ENCODE measurements around the gene APCDD1.

The APCDD1 gene

GRCh38 chr18:10453806-10454680, at the start of gene APCDD1:
Gene APCDD1, plus strand, starts transcription at chr18:10454635. Its CDS starts 347 bp downstream, at chr18:10454982.
- DNase-seq (ENCODE audit: low spot score): no peak
- TF ChIP-seq, protein P1, sequence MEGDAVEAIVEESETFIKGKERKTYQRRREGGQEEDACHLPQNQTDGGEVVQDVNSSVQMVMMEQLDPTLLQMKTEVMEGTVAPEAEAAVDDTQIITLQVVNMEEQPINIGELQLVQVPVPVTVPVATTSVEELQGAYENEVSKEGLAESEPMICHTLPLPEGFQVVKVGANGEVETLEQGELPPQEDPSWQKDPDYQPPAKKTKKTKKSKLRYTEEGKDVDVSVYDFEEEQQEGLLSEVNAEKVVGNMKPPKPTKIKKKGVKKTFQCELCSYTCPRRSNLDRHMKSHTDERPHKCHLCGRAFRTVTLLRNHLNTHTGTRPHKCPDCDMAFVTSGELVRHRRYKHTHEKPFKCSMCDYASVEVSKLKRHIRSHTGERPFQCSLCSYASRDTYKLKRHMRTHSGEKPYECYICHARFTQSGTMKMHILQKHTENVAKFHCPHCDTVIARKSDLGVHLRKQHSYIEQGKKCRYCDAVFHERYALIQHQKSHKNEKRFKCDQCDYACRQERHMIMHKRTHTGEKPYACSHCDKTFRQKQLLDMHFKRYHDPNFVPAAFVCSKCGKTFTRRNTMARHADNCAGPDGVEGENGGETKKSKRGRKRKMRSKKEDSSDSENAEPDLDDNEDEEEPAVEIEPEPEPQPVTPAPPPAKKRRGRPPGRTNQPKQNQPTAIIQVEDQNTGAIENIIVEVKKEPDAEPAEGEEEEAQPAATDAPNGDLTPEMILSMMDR (IDR thresholded peaks at IDR 0.05; ENCODE audit: extremely low read depth, missing control alignments): no peak

- no peak for DNase-seq (ENCODE audit: low spot score)
- TF ChIP-seq, protein P1 (IDR thresholded peaks at IDR 0.05; ENCODE audit: extremely low read depth, missing control alignments): no peak
Measured at GRCh38 chr18:10405014-10405493, 49.4 kb upstream of the APCDD1 start.

DNA sequence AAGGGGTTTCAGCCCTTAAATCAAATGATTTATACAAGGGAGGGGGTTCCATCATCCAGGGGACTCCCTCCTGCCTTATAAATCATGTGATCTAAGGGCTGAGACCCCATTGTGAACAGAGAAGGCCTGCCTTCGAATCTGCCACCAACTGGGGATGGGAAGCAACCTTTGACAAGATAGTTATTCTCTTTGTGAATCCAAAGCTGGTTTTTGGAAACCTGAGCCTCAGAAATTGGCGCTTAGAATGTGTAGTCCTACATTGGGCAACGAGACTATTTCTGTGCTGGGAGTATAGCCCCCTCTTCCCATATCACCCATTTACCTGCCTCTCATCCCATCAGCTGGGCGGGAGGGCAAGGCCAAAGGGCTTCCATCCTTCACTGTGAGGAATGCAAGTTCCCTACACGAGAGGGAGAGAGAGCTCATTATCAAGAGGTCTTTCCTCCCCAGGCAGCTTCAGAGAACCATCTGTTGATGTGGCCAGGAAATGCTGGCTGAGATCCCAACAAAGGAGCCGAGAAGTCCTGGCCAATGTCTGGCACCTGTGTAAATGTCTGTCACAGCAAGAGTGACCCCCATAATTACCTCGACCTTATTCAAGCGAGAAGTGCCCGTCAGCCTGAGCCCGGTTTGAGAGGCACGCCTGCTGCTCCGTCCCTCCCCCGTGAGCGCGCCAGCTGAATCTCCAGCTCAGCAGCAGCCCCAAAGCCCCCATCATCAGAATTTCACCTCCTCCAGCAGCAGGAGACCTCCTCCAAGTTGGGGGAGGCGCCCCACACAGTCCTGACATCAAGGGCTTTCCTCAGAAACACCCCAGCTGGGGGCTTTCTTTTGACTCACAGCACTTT, 48.4 kb upstream of the APCDD1 start:
- no peak for DNase-seq (ENCODE audit: low spot score)
- TF ChIP-seq, protein P1 (IDR thresholded peaks at IDR 0.05; ENCODE audit: extremely low read depth, missing control alignments): no peak

GRCh38 chr18:10408131-10408530, 46.3 kb upstream of the APCDD1 start:
- DNase-seq (ENCODE audit: low spot score): no peak
- TF ChIP-seq, protein P1 (IDR thresholded peaks at IDR 0.05; ENCODE audit: extremely low read depth, missing control alignments): no peak

DNA sequence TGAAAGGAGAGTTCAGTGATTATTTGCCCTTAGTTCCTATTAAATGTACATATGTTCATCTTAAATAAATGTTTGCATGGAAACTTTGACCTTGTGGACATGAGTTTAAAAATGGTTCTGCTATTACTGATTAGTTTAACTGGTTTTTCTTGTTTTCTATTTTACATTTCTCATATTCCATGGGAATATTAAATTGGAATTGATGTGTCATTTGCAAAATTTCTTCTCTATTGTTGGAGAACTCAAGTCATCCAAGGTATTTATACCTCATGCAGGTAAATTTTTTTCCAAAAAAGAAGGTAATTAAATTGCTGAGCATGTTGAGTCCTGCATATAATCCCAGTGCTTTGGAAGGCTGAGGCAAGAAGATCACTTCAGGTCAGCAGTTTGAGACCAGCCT, 45.4 kb upstream of the APCDD1 start:
- DNase-seq (ENCODE audit: low spot score): no peak
- TF ChIP-seq, protein P1 (IDR thresholded peaks at IDR 0.05; ENCODE audit: extremely low read depth, missing control alignments): no peak

GRCh38 chr18:10410472-10411308, 43.7 kb upstream of the APCDD1 start:
- TF ChIP-seq, protein P1 (IDR thresholded peaks at IDR 0.05; ENCODE audit: extremely low read depth, missing control alignments): no peak
- no peak for DNase-seq (ENCODE audit: low spot score)
